Parathyroid adenoma (tissue), 2 donors: Measurements from ENCODE around the gene PLS1.

Source experiments
- H2AFZ ChIP-seq: fragments of 300-600 bp; sonication (generic); one replicate; pipeline ENCODE4 v1.7.0; 2017; ENCODE audit warnings: antibody characterized with exemption, mild to moderate bottlenecking
- H3K27ac ChIP-seq: fragments of 300-600 bp; sonication (generic); one replicate; pipeline ENCODE4 v1.7.0; 2017
- H3K27me3 ChIP-seq: fragments of 300-600 bp; sonication (generic); one replicate; pipeline ENCODE4 v1.7.0; 2017; ENCODE audit warnings: low read length; ENCODE audit not compliant: control insufficient read depth, insufficient read depth
- H3K36me3 ChIP-seq: fragments of 300-600 bp; sonication (generic); one replicate; pipeline ENCODE4 v1.7.0; 2017; ENCODE audit warnings: low read length; ENCODE audit not compliant: control insufficient read depth, insufficient read depth
- H3K4me1 ChIP-seq: fragments of 300-600 bp; sonication (generic); one replicate; pipeline ENCODE4 v1.7.0; 2017; ENCODE audit warnings: control low read depth
- H3K4me2 ChIP-seq: fragments of 300-600 bp; sonication (generic); one replicate; pipeline ENCODE4 v1.7.0; 2017; ENCODE audit warnings: low read length
- H3K4me3 ChIP-seq: fragments of 300-600 bp; sonication (generic); one replicate; pipeline ENCODE4 v1.7.0; 2017; ENCODE audit warnings: low read depth, low read length
- H3K79me2 ChIP-seq: fragments of 300-600 bp; sonication (generic); one replicate; pipeline ENCODE4 v1.7.0; 2017; ENCODE audit warnings: control low read depth
- H3K9ac ChIP-seq: fragments of 300-600 bp; sonication (generic); one replicate; pipeline ENCODE4 v1.7.0; 2017; ENCODE audit warnings: mild to moderate bottlenecking
- H3K9me3 ChIP-seq: fragments of 300-600 bp; sonication (generic); one replicate; pipeline ENCODE4 v1.7.0; 2017; ENCODE audit warnings: low read length; ENCODE audit not compliant: control insufficient read depth
- CTCF ChIP-seq: fragments of 300-600 bp; sonication (generic); IDR thresholded peaks from one replicate; pipeline ENCODE4 v1.7.0; 2017; ENCODE audit warnings: antibody characterized with exemption, mild to moderate bottlenecking
- donor health status: primary hyperparathyroidism.

Gene PLS1

GRCh38 chr3:142604940-142605339, 8.7 kb downstream of the PLS1 start:
- TF ChIP-seq CTCF = no peak
- no peak overlapping the region for H3K27ac ChIP-seq

GRCh38 chr3:142608631-142609030, 12.4 kb downstream of the PLS1 start:
- no peak overlapping the region for H3K27ac ChIP-seq
- H2AFZ ChIP-seq = no peak overlapping the region
- H3K27me3 ChIP-seq = no peaks in the 10 kb centered on the region
- H3K9me3 ChIP-seq = no peaks in the 10 kb centered on the region
- H3K79me2 ChIP-seq = no peaks in the 10 kb centered on the region
- H3K4me1 ChIP-seq = no peaks in the 10 kb centered on the region
- no peaks in the 10 kb centered on the region for H3K36me3 ChIP-seq
- no peak for TF ChIP-seq CTCF
- no peak overlapping the region for H3K4me3 ChIP-seq
- H3K9ac ChIP-seq = no peak overlapping the region
- no peak overlapping the region for H3K4me2 ChIP-seq

More at GRCh38 chr3:142604940-142605339, 8.7 kb downstream of the PLS1 start:
- Histone ChIP-seq H3K79me2 (no peaks in the 10 kb centered on the region), H3K9ac (no peak overlapping the region), H3K4me3 (no peak overlapping the region), H3K9me3 (no peaks in the 10 kb centered on the region), H3K4me2 (no peak overlapping the region), H3K4me1 (no peaks in the 10 kb centered on the region), H2AFZ (no peak overlapping the region), H3K27me3 (no peaks in the 10 kb centered on the region), H3K36me3 (no peaks in the 10 kb centered on the region)

- no peak overlapping the region for H3K9ac ChIP-seq
- no peak overlapping the region for H3K4me3 ChIP-seq
- no peak overlapping the region for H3K27ac ChIP-seq
- H3K4me2 ChIP-seq = no peak overlapping the region
- H3K79me2 ChIP-seq = no peaks in the 10 kb centered on the region
- no peaks in the 10 kb centered on the region for H3K36me3 ChIP-seq
- no peak overlapping the region for H2AFZ ChIP-seq
- no peaks in the 10 kb centered on the region for H3K27me3 ChIP-seq
- no peak for TF ChIP-seq CTCF
- H3K9me3 ChIP-seq = no peaks in the 10 kb centered on the region
- H3K4me1 ChIP-seq = no peaks in the 10 kb centered on the region
Observed at GRCh38 chr3:142609136-142609535, 12.9 kb downstream of the PLS1 start.

GRCh38 chr3:142611206-142611605, 15.0 kb downstream of the PLS1 start:
- H3K27ac ChIP-seq = no peak overlapping the region
- H3K36me3 ChIP-seq = no peaks in the 10 kb centered on the region
- no peaks in the 10 kb centered on the region for H3K79me2 ChIP-seq
- TF ChIP-seq CTCF = no peak
- H3K4me2 ChIP-seq = no peak overlapping the region
- no peak overlapping the region for H3K4me3 ChIP-seq
- no peak overlapping the region for H3K9ac ChIP-seq
- H3K27me3 ChIP-seq = no peaks in the 10 kb centered on the region
- H2AFZ ChIP-seq = no peak overlapping the region
- no peaks in the 10 kb centered on the region for H3K9me3 ChIP-seq
- H3K4me1 ChIP-seq = no peaks in the 10 kb centered on the region

GRCh38 chr3:142613491-142613890, 17.3 kb downstream of the PLS1 start:
- H3K9ac ChIP-seq = no peak overlapping the region
- no peaks in the 10 kb centered on the region for H3K9me3 ChIP-seq
- H3K27me3 ChIP-seq = no peaks in the 10 kb centered on the region
- H3K4me3 ChIP-seq = no peak overlapping the region
- H3K27ac ChIP-seq = no peak overlapping the region
- no peak overlapping the region for H3K4me2 ChIP-seq
- no peak overlapping the region for H2AFZ ChIP-seq
- H3K36me3 ChIP-seq = no peaks in the 10 kb centered on the region
- no peaks in the 10 kb centered on the region for H3K4me1 ChIP-seq
- TF ChIP-seq CTCF = no peak
- no peaks in the 10 kb centered on the region for H3K79me2 ChIP-seq
